Activated CD4-positive, alpha-beta T cell treated with anti-CD3 and anti-CD28 coated beads, Interleukin-2, amount 50 U/mL, for 16 hours (primary cell): ENCODE data around the gene ARHGAP15.

ENCODE experiments used
- DNase-seq: peaks from one replicate; pipeline ENCODE4 v3.0.0-alpha.2; 2020

The ARHGAP15 gene

DNA sequence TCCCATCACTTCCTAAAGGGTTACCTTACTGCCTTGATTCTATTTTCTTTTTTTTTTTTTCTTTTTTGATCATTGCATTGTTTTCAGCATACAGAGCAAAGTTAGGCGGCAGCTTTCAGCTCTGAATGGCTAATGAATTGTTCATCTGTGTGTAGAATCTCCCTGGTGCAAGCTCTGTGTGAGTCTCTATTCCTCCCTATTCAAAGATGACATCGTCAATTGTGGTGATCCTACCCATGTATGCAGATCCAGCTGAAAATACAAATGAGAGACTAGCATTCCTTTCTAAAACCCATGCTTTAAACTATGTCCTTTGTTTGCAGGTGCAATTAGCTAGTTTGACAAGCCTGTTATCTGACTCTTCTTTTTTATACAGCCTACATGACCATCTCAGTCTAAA is 539.0 kb downstream of the ARHGAP15 start:
- no peak for DNase-seq

DNA sequence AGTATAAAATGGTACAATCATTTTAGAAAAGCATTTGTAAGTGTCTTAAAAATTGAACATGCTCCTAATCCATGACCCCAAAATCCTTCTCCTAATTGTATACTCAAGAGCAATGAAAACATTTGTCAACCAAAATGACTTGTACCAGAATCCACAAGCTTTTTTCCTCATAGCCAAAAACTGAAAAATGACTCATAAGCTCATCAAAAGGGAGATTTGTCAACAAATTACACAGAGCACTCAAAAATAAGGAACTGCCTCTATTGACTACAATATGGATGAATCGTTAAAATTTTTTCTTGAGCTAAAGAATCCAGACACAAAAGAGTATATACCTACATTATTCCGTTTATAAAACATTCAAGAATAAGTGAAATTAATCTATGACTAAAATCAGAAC is 544.8 kb downstream of the ARHGAP15 start:
- no peak for DNase-seq

DNA sequence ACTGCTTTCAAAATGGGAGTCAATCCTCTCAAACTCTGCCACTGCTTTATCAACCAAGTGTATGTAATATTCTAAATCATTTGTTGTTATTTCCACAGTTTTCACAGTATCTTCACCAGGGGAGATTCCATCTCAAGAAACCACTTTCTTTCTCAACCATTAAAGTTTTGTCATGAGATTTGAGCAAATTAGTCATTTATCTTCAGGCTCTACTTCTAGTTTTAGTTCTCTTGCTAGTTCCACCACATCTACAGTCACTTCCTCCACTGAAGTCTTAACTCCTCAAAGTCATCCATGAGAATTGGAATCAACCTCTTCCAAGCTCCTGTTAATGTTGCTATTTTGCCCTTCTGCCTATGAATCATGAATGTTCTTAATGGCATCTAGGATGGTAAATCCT is 545.8 kb downstream of the ARHGAP15 start:
- no peak for DNase-seq

DNA sequence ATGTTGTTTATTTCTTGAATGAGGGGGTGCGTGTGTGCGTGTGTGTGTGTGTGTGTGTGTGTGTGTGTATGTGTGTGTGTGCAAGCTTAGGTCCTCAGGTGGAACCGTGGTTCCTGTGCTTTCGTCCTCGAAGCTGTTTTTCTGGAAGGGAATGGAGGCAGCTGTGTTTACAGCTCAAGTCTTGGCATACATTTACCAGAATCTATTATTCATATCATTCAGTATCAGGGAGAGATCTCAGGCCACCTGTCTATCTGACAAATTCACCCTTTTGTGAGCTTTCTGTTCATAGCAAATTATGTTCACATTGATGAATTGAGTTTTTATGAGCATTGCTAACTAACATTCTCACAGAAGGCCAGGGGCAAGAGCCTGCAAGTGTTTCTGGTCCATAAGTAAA is 550.4 kb downstream of the ARHGAP15 start:
- DNase-seq: no peak

DNA sequence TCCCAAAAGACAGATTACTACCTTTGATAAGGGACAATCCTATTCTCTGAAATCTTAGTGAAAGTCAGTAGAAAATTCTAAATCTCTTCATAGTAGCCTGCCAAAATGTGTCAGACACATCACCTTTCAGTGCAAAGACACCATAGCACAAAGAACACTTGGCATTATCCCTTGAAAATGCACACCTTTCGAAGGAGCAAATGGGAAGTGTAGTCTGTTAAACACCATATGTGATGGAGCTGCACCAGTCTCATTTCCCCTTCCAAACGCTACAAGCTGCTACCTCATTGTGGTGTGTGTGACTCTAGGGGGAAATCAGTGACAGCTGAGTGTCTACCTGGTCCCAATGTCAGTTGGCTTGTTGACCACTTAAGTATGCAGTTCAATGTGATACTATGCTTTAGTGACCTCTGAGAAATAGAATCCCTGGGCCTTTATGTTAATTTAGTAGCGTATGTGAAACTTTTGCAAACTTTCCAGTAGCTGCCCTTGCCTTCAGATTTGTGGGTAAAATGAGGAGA is 551.7 kb downstream of the ARHGAP15 start:
- DNase-seq: no peak

DNA sequence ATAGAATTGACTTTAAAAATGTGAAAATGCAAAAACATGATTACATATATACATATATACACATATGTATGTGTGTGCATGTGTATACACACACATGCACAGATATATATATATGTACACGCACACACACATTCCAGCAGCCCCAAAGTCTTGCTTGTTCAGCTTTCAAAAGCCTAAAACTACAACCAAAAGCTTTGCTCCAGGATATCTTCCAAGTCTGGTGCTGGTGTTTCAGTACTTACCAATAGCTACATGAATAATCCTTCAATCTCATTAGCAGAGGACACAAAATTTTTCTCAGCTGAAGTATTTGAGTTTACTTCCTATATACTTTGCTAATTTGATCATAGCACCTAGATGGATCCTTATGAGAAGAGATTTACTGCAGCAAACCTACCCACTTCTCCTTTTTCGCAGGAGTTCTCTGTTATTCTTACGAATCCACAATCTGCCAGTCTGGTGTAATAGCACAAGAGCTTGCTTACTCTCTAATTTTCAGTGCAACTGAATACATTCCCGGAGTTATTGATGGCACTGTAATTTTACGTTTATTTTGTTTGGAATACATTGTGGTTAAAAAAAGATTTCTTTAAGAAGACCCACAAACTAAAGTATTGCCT is 553.3 kb downstream of the ARHGAP15 start:
- no peak for DNase-seq

DNA sequence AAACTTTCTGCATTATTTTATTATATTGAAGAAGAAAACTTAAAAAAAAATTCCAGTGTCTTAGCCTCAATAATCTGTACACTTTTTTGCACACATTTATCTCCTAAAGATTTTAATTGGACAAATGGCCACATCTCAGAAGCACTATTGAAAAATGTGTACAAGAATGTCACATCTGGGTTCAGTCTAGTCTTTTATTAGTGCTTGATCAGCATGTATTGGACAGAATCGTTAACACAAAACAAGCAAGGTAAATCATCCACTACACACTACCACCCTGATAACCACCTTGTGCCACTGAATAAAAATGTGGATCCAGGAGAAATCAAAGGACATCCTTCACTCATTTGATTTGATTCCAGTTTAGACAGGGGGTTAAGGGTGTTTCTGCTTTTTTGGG is 554.8 kb downstream of the ARHGAP15 start:
- no peak for DNase-seq

GRCh38 chr2:143684551-143685320 is 555.5 kb downstream of the ARHGAP15 start:
- no peak for DNase-seq

DNA sequence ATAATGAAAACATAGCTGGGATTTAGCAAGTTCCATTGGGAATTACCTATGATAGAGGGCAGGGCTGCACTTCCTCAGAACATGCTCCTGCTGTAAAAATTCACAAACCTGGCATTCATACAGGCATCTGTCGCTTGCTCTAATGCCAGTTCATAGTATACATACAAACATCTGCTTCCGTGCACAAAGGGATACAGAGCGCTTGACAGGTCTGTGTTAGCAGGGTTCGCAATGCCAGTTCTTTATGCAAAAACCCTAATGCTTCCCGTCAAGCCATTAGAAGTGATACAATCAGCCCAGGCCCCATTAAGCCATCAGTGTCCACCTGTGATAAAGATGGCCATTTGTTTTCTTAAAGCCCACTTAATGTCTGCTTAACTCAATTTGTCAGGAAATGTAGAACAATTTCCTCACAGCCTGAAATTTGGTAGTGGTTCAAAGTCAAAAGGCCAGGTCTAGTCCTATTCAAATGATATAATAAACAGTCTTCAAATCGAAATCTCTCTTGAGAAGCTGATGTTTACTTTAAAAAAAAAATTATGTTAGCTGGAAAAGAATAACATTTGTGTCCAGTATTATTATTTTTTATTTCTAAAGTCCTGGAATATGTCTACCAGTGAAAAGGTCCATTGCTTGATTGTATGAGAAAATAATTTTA is 556.3 kb downstream of the ARHGAP15 start:
- no peak for DNase-seq

DNA sequence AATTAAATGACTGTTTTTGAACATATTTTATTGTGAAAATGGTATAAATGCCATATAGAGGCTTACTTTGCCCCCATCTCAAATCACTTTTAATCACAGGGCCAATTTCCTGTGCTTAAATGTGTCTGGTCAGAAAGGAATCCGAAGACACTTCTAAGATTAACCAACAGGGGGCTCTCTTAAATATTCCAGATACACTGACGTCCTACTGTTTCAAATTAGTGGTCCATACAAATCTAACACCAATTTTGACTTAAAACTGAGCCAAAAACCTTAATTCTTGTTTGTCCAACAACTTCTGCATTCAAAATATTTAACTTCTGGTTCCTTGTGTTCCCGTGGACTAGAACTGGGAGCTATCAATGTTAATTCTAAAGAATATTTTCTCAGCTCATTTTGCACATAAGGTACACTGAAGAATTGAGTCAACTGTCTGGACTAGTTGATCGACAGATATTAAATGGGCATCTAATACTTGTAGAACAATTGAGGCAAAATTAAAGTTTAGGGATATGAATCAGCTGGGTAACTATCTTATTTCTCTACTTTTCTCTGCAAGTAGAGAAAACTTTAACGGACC is 557.5 kb downstream of the ARHGAP15 start:
- DNase-seq: no peak

DNA sequence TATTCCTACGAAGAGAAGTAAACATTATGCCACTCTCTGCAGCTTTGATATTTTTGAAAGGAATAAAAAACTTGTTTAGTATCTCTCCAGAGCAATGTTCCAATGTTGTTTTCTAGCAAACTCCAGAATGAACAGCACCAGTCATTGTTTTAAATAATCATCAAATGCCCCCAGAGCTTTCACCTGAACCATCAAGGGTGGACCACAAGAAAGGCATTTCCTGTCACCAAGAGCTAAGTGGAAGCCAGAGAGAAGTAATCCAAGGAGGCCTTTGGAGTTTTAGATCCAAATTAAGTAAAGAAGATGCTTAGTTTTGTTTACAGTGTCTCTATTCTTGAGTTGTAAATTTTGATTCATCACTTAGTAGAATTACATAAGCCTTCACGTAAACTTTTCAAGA is 559.0 kb downstream of the ARHGAP15 start:
- no peak for DNase-seq

DNA sequence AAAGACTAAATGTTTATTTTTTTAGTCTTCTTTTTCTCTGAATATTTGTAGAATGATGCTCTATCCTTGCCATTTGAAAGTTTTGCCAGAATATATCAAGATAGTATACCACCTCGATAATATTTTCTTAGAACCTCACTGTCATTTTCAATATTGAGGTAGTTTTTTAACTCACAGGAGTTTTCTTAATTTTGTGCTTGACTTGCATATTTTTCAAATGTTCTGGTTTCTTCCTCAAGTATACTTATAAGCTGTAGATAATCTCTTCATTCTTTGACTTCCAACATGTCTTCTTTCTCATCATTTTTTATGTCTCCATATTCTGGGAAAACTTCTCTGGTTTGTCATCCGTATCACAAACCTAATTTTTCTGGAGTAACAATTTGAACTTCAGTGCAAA is 559.6 kb downstream of the ARHGAP15 start:
- no peak for DNase-seq

DNA sequence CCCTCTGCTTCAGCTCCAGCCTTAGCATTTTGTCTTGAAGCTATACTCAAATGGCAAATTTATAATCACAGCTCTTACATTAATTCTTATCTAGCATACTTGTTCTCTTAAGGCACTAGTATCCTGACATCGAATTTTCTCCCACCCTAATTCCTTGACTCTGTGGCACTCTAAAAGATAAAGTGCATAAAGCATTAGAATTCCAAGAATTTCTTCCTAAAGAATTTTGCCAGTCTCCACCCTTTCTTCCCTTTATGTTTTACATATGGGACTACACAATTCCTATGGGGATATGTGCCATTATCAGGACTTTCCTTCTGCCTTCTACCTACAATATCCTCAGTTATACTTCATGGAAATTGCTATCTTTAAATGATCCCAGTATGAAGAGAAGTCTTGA is 560.3 kb downstream of the ARHGAP15 start:
- DNase-seq: no peak

- DNase-seq: peak; percentile 85
Measured at GRCh38 chr2:143690235-143690634, 561.0 kb downstream of the ARHGAP15 start.

GRCh38 chr2:143691121-143691520 is 561.9 kb downstream of the ARHGAP15 start:
- no peak for DNase-seq

DNA sequence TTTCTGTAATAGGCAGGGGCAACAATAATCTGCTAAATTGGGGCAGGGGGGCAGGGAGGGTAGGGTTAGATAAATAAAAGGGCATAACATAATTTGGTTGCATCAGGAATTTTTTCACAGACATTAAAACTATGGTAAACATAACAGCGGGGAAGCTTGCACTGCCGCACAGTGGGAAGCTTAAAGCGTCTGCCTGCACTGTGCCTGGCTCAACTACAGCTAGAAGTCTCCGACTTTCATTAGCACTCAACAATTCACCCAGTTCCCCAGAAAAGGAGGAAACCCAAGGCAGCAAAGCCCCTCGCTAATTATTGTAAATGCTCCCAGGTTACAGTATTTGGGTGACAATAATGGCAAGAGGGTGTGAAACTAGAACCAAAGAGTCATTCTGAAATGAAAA is 562.9 kb downstream of the ARHGAP15 start:
- DNase-seq: no peak

- DNase-seq: no peak
Measured at GRCh38 chr2:143692967-143693366, 563.7 kb downstream of the ARHGAP15 start.

GRCh38 chr2:143694335-143694734 is 565.1 kb downstream of the ARHGAP15 start:
- DNase-seq: no peak

- no peak for DNase-seq
Measured at GRCh38 chr2:143696651-143697050, 567.4 kb downstream of the ARHGAP15 start.

- DNase-seq: no peak
Measured at GRCh38 chr2:143697744-143698143, 568.5 kb downstream of the ARHGAP15 start.

- peak; percentile 55 for DNase-seq
Measured at GRCh38 chr2:143698352-143698751, 569.1 kb downstream of the ARHGAP15 start.

GRCh38 chr2:143698888-143699570 is 569.8 kb downstream of the ARHGAP15 start:
- DNase-seq: peak; percentile 86

GRCh38 chr2:143700865-143701264 is 571.6 kb downstream of the ARHGAP15 start:
- no peak for DNase-seq
